GM19025 (cell line): ENCODE results near the gene SPEM1.
"Not testable (repeated sequence)": the region's sequence is repeated elsewhere in the genome, so short reads cannot be mapped to it uniquely, and the experiment has no call there.

Source experiments
- ATAC-seq: cut with Tn5 transposase; IDR thresholded peaks from one replicate; pipeline ENCODE4 v1.9.1; 2021; ENCODE audit warnings: mild to moderate bottlenecking, low read depth, moderate library complexity; ENCODE audit not compliant: unreplicated experiment

SPEM1 gene

GRCh38 chr17:7467498-7467897 lies 47.4 kb downstream of the SPEM1 start:
- ATAC-seq, result no peak

GRCh38 chr17:7468290-7468689 lies 48.2 kb downstream of the SPEM1 start:
- ATAC-seq, result no peak

GRCh38 chr17:7468804-7469389 lies 48.8 kb downstream of the SPEM1 start:
- ATAC-seq, result no peak

GRCh38 chr17:7469843-7470242 lies 49.7 kb downstream of the SPEM1 start:
- not testable (repeated sequence) for ATAC-seq

- not testable (repeated sequence) for ATAC-seq
Measured at GRCh38 chr17:7470457-7470973, 50.4 kb downstream of the SPEM1 start.
